ENCODE data around the gene MRRF. TPM values are rescaled to one million over a fixed set of nuclear protein-coding genes. Genes with fewer than 3 reads are reported as not detected.
A peak's percentile ranks its signal among the peaks of the same experiment; 100 is the strongest.

The MRRF gene
- total RNA-seq, 3 donors from 2014 or later (not counting 1 experiment from before 2014, with no cell fraction given): 17.7 to 29.9 (median 21.3) TPM

- Mint-ChIP-seq H3K4me3 (no peak overlapping the region), H3K36me3 (no peaks in the 10 kb centered on the region), H3K9me3 (peaks cover 0 to 2% of the 10 kb centered on the region in 2 donors), H3K27ac (no peak overlapping the region), H3K4me1 (peaks cover 0 to 14% of the 10 kb centered on the region in 2 donors), H3K27me3 (ENCODE audit: low read depth in 2 of 2) (peaks cover 8 to 11% of the 10 kb centered on the region in 2 donors)
- DNase-seq (no peak), ATAC-seq (peak in 1 of 3 donors; percentile 32)
- Histone ChIP-seq H3K4me3 (ENCODE audit: low read length) (no peak overlapping the region), H3K9me3 (ENCODE audit: control insufficient read depth, insufficient read depth, low read length) (peaks cover 4% of the 10 kb centered on the region), H3K4me1 (ENCODE audit: control insufficient read depth, insufficient read depth, low read length) (peaks cover 12% of the 10 kb centered on the region), H3K27ac (ENCODE audit: low read length) (no peak overlapping the region), H3K27me3 (ENCODE audit: control insufficient read depth, insufficient read depth, low read length) (no peaks in the 10 kb centered on the region), H3K36me3 (ENCODE audit: control insufficient read depth, insufficient read depth, low read length) (no peaks in the 10 kb centered on the region)
- intact Hi-C loops (cut with micrococcal nuclease): no loop called here
- TF ChIP-seq CTCF (IDR thresholded peaks at IDR 0.05): no peak
- WGBS (ENCODE audit: insufficient coverage): 50% methylated on average over 24 of the region's 24 CpGs
These were observed 112.8 kb downstream of the MRRF start for GRCh38 chr9:122377241-122378164.

GRCh38 chr9:122378236-122378635 lies 113.6 kb downstream of the MRRF start:
- Mint-ChIP-seq H3K27me3 (ENCODE audit: low read depth in 2 of 2) (peaks cover under 1 to 6% of the 10 kb centered on the region in 2 donors), H3K4me1 (peaks cover 0 to 14% of the 10 kb centered on the region in 2 donors), H3K36me3 (no peaks in the 10 kb centered on the region), H3K27ac (no peak overlapping the region), H3K4me3 (no peak overlapping the region), H3K9me3 (peaks cover 0 to 2% of the 10 kb centered on the region in 2 donors)
- no peaks in the 10 kb centered on the region for H3K27me3 ChIP-seq (ENCODE audit: control insufficient read depth, insufficient read depth, low read length)
- DNase-seq (no peak), ATAC-seq (no peak)
- no peak for TF ChIP-seq CTCF (IDR thresholded peaks at IDR 0.05)
- intact Hi-C loops (cut with micrococcal nuclease): no loop called here
- no peak overlapping the region for H3K4me3 ChIP-seq (ENCODE audit: low read length)
- peaks cover 12% of the 10 kb centered on the region for H3K4me1 ChIP-seq (ENCODE audit: control insufficient read depth, insufficient read depth, low read length)
- no peaks in the 10 kb centered on the region for H3K36me3 ChIP-seq (ENCODE audit: control insufficient read depth, insufficient read depth, low read length)
- 66% methylated on average over 8 of the region's 8 CpGs for WGBS (ENCODE audit: insufficient coverage)
- H3K27ac ChIP-seq (ENCODE audit: low read length): no peak overlapping the region
- peaks cover 4% of the 10 kb centered on the region for H3K9me3 ChIP-seq (ENCODE audit: control insufficient read depth, insufficient read depth, low read length)

GRCh38 chr9:122379340-122379739 lies 114.7 kb downstream of the MRRF start:
- TF ChIP-seq CTCF (IDR thresholded peaks at IDR 0.05): no peak
- Mint-ChIP-seq H3K4me1 (peaks cover 0 to 14% of the 10 kb centered on the region in 2 donors), H3K4me3 (no peak overlapping the region), H3K27ac (no peak overlapping the region), H3K9me3 (peaks cover 0 to 2% of the 10 kb centered on the region in 2 donors), H3K36me3 (no peaks in the 10 kb centered on the region), H3K27me3 (ENCODE audit: low read depth in 2 of 2) (peaks cover 0 to 6% of the 10 kb centered on the region in 2 donors)
- intact Hi-C loops (cut with micrococcal nuclease): no loop called here
- H3K9me3 ChIP-seq (ENCODE audit: control insufficient read depth, insufficient read depth, low read length): peaks cover 4% of the 10 kb centered on the region
- peaks cover 12% of the 10 kb centered on the region for H3K4me1 ChIP-seq (ENCODE audit: control insufficient read depth, insufficient read depth, low read length)
- ATAC-seq (no peak), DNase-seq (no peak)
- no peak overlapping the region for H3K27ac ChIP-seq (ENCODE audit: low read length)
- WGBS (ENCODE audit: insufficient coverage): 74% methylated on average over 1 of the region's 1 CpG
- no peak overlapping the region for H3K4me3 ChIP-seq (ENCODE audit: low read length)
- no peaks in the 10 kb centered on the region for H3K27me3 ChIP-seq (ENCODE audit: control insufficient read depth, insufficient read depth, low read length)
- H3K36me3 ChIP-seq (ENCODE audit: control insufficient read depth, insufficient read depth, low read length): no peaks in the 10 kb centered on the region

Data from natural killer cell (primary cell).